ENCODE data around the gene PCSK7.

DNA sequence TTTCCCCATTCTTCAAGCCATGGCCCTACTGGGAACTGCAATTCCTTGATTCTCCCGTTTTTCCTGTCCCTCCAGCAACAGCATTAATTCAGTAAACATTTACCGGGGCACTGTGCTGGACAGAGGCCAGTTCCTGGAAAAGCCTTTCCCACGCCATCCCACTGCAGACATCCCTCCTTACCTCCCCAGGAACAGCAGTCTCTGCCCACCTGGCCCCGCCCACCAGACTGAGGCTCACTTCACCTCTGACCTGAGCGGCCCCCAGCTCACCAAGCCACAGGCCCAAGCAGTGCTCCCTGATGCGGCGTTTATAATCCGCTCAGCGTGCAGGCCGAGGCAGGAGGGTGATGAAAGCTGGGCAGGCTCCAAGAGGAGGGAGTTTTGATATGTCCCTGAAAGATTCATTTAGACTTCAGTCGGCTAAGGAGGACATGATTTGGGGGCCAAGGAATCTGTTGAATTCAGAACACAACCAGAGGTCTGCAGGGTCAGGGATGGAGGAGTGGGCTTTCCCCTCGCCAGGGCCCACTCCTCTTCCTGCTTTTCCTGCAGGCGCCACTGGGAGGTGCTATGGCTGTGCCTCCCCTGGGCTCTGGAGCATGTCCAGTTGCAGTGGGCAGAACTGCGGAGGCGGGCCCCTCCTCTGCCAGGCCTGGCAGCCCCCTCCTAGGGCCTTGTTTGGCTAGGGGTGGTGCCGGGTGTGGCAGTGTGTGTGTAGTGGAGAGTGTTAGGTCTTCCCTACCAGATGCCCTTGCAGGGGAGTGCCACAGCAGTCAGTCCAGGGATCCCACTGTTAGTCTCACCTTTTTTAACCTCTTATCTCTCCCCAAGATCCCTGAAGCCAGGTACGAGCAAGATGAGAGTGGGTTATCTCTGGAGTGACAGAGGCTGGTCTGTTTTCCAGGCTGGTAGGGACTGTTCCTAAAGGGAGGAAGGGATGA is 34.1 kb downstream of the PCSK7 start:
- TF ChIP-seq, protein P1, sequence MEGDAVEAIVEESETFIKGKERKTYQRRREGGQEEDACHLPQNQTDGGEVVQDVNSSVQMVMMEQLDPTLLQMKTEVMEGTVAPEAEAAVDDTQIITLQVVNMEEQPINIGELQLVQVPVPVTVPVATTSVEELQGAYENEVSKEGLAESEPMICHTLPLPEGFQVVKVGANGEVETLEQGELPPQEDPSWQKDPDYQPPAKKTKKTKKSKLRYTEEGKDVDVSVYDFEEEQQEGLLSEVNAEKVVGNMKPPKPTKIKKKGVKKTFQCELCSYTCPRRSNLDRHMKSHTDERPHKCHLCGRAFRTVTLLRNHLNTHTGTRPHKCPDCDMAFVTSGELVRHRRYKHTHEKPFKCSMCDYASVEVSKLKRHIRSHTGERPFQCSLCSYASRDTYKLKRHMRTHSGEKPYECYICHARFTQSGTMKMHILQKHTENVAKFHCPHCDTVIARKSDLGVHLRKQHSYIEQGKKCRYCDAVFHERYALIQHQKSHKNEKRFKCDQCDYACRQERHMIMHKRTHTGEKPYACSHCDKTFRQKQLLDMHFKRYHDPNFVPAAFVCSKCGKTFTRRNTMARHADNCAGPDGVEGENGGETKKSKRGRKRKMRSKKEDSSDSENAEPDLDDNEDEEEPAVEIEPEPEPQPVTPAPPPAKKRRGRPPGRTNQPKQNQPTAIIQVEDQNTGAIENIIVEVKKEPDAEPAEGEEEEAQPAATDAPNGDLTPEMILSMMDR (IDR thresholded peaks at IDR 0.05; ENCODE audit: low read depth, low read length, missing input control): no peak
- TF ChIP-seq TAF1 (conservative IDR thresholded peaks at IDR 0.05) (no peak), RXRA (IDR thresholded peaks at IDR 0.05) (no peak), EGR1 (IDR thresholded peaks at IDR 0.05; ENCODE audit: low read depth in 2 of 2) (no peak), YY1 (IDR thresholded peaks at IDR 0.05) (no peak)
- TF ChIP-seq, protein P2, sequence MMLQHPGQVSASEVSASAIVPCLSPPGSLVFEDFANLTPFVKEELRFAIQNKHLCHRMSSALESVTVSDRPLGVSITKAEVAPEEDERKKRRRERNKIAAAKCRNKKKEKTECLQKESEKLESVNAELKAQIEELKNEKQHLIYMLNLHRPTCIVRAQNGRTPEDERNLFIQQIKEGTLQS (IDR thresholded peaks at IDR 0.05): no peak
